Measurements from ENCODE around the gene ZNF532.

DNA sequence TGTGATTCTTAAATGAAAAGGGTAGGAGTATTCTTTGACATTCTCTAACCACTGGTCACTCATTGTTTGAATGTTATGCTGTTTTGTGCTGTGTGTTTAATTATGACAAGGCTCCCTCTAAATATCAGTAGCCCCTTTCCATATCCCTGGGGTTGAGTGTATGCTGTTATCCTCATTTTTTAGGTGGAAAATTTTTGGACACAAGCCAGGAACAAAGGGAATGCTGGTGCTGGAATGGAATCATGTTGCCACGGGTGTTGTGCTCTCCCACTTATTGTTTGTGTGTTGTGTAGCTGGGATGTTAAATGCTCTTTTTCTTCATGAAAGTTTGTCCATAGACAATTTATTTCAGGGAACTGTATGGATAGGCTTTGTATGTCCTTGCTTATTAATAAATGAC lies 43.3 kb downstream of the ZNF532 start:
- TF ChIP-seq, protein P1, sequence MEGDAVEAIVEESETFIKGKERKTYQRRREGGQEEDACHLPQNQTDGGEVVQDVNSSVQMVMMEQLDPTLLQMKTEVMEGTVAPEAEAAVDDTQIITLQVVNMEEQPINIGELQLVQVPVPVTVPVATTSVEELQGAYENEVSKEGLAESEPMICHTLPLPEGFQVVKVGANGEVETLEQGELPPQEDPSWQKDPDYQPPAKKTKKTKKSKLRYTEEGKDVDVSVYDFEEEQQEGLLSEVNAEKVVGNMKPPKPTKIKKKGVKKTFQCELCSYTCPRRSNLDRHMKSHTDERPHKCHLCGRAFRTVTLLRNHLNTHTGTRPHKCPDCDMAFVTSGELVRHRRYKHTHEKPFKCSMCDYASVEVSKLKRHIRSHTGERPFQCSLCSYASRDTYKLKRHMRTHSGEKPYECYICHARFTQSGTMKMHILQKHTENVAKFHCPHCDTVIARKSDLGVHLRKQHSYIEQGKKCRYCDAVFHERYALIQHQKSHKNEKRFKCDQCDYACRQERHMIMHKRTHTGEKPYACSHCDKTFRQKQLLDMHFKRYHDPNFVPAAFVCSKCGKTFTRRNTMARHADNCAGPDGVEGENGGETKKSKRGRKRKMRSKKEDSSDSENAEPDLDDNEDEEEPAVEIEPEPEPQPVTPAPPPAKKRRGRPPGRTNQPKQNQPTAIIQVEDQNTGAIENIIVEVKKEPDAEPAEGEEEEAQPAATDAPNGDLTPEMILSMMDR (optimal IDR thresholded peaks at IDR 0.05 in 1 of 3, IDR thresholded peaks at IDR 0.05 in 1 of 3, conservative IDR thresholded peaks at IDR 0.05 in 1 of 3; ENCODE audit: extremely low read depth in 1 of 3, insufficient read depth in 2 of 3, low read length in 3 of 3): no peak
- no peak for TF ChIP-seq EZH2 (IDR thresholded peaks at IDR 0.05; ENCODE audit: low read length)

Data from keratinocyte (primary cell).